BLaER1 treated with 17β-estradiol and CSF1 and Interleukin-3, amounts not matched to agents 10 nM and 100 nM (cell line): ENCODE measurements around the gene TK2.

Source experiments
- H3K27ac ChIP-seq, 11 experiments: shearing (Covaris generic); formaldehyde crosslinking; 2 replicates each; pipeline ENCODE4 v1.8.1; 2022
- H3K27me3 ChIP-seq, 11 experiments: shearing (Covaris generic); formaldehyde crosslinking; 2 replicates each; pipeline ENCODE4 v1.8.1; 2022
- H3K36me3 ChIP-seq, 11 experiments: shearing (Covaris generic); formaldehyde crosslinking; 2 replicates each; pipeline ENCODE4 v1.8.1; 2022
- H3K4me1 ChIP-seq, 10 experiments: shearing (Covaris generic); formaldehyde crosslinking; 2 replicates each; pipeline ENCODE4 v1.8.1; 2022
- H3K4me2 ChIP-seq, 11 experiments: shearing (Covaris generic); formaldehyde crosslinking; 2 replicates each; pipeline ENCODE4 v1.8.1; 2022
- H3K4me3 ChIP-seq, 10 experiments: shearing (Covaris generic); formaldehyde crosslinking; 2 replicates each; pipeline ENCODE4 v1.8.1; 2022
- H3K9ac ChIP-seq, 11 experiments: shearing (Covaris generic); formaldehyde crosslinking; 2 replicates each; pipeline ENCODE4 v1.8.1; 2022
- H3K9me3 ChIP-seq, 11 experiments: shearing (Covaris generic); formaldehyde crosslinking; replicated peaks in 1 of 11; 2 replicates each; pipeline ENCODE4 v1.8.1; 2022
- H4K20me1 ChIP-seq, 11 experiments: shearing (Covaris generic); formaldehyde crosslinking; 2 replicates each; pipeline ENCODE4 v1.8.1; 2022
- Cebpa-rat ChIP-seq, 11 experiments: shearing (Covaris generic); IDR thresholded peaks; 2 replicates each; pipeline ENCODE4 v1.8.1; 2022

TK2 gene

GRCh38 chr16:66512272-66513110 is 37.4 kb downstream of the TK2 start:
- H3K4me3 ChIP-seq, result no peak overlapping the region
- H3K27ac ChIP-seq, result peak overlapping the region in 10 of 11 experiments; percentile 18 to 100 (median 46); a peak in 19 of 22 replicates
- H3K36me3 ChIP-seq, result peaks cover 0 to 43% (median 0%) of the 10 kb centered on the region in 11 experiments; a peak in 9 of 22 replicates
- H3K9me3 ChIP-seq, result no peaks in the 10 kb centered on the region
- H4K20me1 ChIP-seq, result no peaks in the 10 kb centered on the region
- H3K4me2 ChIP-seq, result peak overlapping the region; percentile 7 to 83 (median 66); a peak in 20 of 22 replicates
- H3K4me1 ChIP-seq, result peaks cover 54 to 84% (median 71%) of the 10 kb centered on the region in 10 experiments
- no peaks in the 10 kb centered on the region for H3K27me3 ChIP-seq
- H3K9ac ChIP-seq, result peak overlapping the region; percentile 12 to 54 (median 35); a peak in 13 of 22 replicates
- TF ChIP-seq Cebpa-rat (IDR thresholded peaks at IDR 0.05), result peak in 8 of 11 experiments; percentile 9 to 66 (median 39); a peak in 4 of 22 replicates

- Histone ChIP-seq H3K9ac (peak overlapping the region in 10 of 11 experiments; percentile 12 to 54 (median 36); a peak in 11 of 22 replicates), H3K9me3 (no peaks in the 10 kb centered on the region), H3K27me3 (no peaks in the 10 kb centered on the region), H3K27ac (peak overlapping the region in 10 of 11 experiments; percentile 18 to 100 (median 46); a peak in 15 of 22 replicates), H4K20me1 (no peaks in the 10 kb centered on the region), H3K4me2 (peak overlapping the region; percentile 6 to 83 (median 66); a peak in 20 of 22 replicates), H3K36me3 (peaks cover 0 to 43% (median 0%) of the 10 kb centered on the region in 11 experiments; a peak in 9 of 22 replicates), H3K4me3 (no peak overlapping the region), H3K4me1 (peaks cover 47 to 79% (median 66%) of the 10 kb centered on the region in 10 experiments)
- TF ChIP-seq Cebpa-rat (IDR thresholded peaks at IDR 0.05), result no peak
Measured at GRCh38 chr16:66511602-66512271, 38.2 kb downstream of the TK2 start.

GRCh38 chr16:66510711-66511601 is 39.0 kb downstream of the TK2 start:
- Histone ChIP-seq H3K4me2 (peak overlapping the region in 9 of 11 experiments; percentile 6 to 83 (median 71); a peak in 15 of 22 replicates), H3K4me1 (peaks cover 40 to 72% (median 59%) of the 10 kb centered on the region in 10 experiments)
- no peak for TF ChIP-seq Cebpa-rat (IDR thresholded peaks at IDR 0.05)

GRCh38 chr16:66510298-66510697 is 39.6 kb downstream of the TK2 start:
- Histone ChIP-seq H3K9ac (no peak overlapping the region; a peak in 1 of 22 replicates), H3K27ac (peak overlapping the region in 1 of 11 experiments; percentile 100; a peak in 2 of 22 replicates), H3K4me2 (peak overlapping the region in 3 of 11 experiments; percentile 71 to 76 (median 73); a peak in 2 of 22 replicates)

More at GRCh38 chr16:66510711-66511601, 39.0 kb downstream of the TK2 start:
- peaks cover 0 to 43% (median 0%) of the 10 kb centered on the region in 11 experiments; a peak in 9 of 22 replicates for H3K36me3 ChIP-seq
- H3K9me3 ChIP-seq, result no peaks in the 10 kb centered on the region
- peak overlapping the region in 4 of 11 experiments; percentile 34 to 100 (median 63); a peak in 4 of 22 replicates for H3K27ac ChIP-seq
- no peak overlapping the region for H3K4me3 ChIP-seq
- peak overlapping the region in 2 of 11 experiments; percentile 4 to 12; a peak in 2 of 22 replicates for H3K9ac ChIP-seq
- no peaks in the 10 kb centered on the region for H4K20me1 ChIP-seq
- H3K27me3 ChIP-seq, result no peaks in the 10 kb centered on the region

GRCh38 chr16:66509576-66509975 is 40.3 kb downstream of the TK2 start:
- H3K27me3 ChIP-seq, result no peaks in the 10 kb centered on the region
- H3K36me3 ChIP-seq, result peaks cover 0 to 43% (median 0%) of the 10 kb centered on the region in 11 experiments; a peak in 9 of 22 replicates
- no peak for TF ChIP-seq Cebpa-rat (IDR thresholded peaks at IDR 0.05)
- H3K4me2 ChIP-seq, result no peak overlapping the region
- H3K9ac ChIP-seq, result 0 out of 22 replicates have a peak overlapping the region, but pooled peaks of 1 of the 11 experiments have one; percentile 19
- H3K9me3 ChIP-seq, result no peaks in the 10 kb centered on the region
- no peaks in the 10 kb centered on the region for H4K20me1 ChIP-seq
- no peak overlapping the region; a peak in 1 of 22 replicates for H3K27ac ChIP-seq
- peaks cover 29 to 58% (median 46%) of the 10 kb centered on the region in 10 experiments for H3K4me1 ChIP-seq
- no peak overlapping the region for H3K4me3 ChIP-seq

More at GRCh38 chr16:66510298-66510697, 39.6 kb downstream of the TK2 start:
- no peak for TF ChIP-seq Cebpa-rat (IDR thresholded peaks at IDR 0.05)
- Histone ChIP-seq H3K36me3 (peaks cover 0 to 43% (median 0%) of the 10 kb centered on the region in 11 experiments; a peak in 9 of 22 replicates), H3K4me3 (no peak overlapping the region), H3K27me3 (no peaks in the 10 kb centered on the region), H3K4me1 (peaks cover 33 to 66% (median 52%) of the 10 kb centered on the region in 10 experiments), H4K20me1 (no peaks in the 10 kb centered on the region), H3K9me3 (no peaks in the 10 kb centered on the region)

GRCh38 chr16:66508914-66509496 is 40.9 kb downstream of the TK2 start:
- Histone ChIP-seq H3K27me3 (no peaks in the 10 kb centered on the region), H3K36me3 (peaks cover 0 to 43% (median 0%) of the 10 kb centered on the region in 11 experiments; a peak in 9 of 22 replicates), H3K4me1 (peaks cover 29 to 55% (median 45%) of the 10 kb centered on the region in 10 experiments), H3K27ac (peak overlapping the region in 4 of 11 experiments; percentile 8 to 28 (median 16); a peak in 2 of 22 replicates), H3K4me2 (peak overlapping the region in 10 of 11 experiments; percentile 9 to 61 (median 41); a peak in 16 of 22 replicates), H4K20me1 (no peaks in the 10 kb centered on the region), H3K9ac (peak overlapping the region in 2 of 11 experiments; percentile 12 to 19; a peak in 1 of 22 replicates), H3K4me3 (no peak overlapping the region), H3K9me3 (no peaks in the 10 kb centered on the region)
- no peak for TF ChIP-seq Cebpa-rat (IDR thresholded peaks at IDR 0.05)

- Histone ChIP-seq H3K27me3 (no peaks in the 10 kb centered on the region), H3K27ac (peak overlapping the region in 4 of 11 experiments; percentile 8 to 28 (median 16); a peak in 2 of 22 replicates), H3K4me3 (no peak overlapping the region), H4K20me1 (no peaks in the 10 kb centered on the region), H3K4me2 (peak overlapping the region in 10 of 11 experiments; percentile 9 to 61 (median 41); a peak in 16 of 22 replicates), H3K9me3 (no peaks in the 10 kb centered on the region), H3K4me1 (peaks cover 29 to 54% (median 44%) of the 10 kb centered on the region in 10 experiments), H3K36me3 (peaks cover 0 to 39% (median 0%) of the 10 kb centered on the region in 11 experiments; a peak in 9 of 22 replicates), H3K9ac (peak overlapping the region in 1 of 11 experiments; percentile 19; a peak in 1 of 22 replicates)
- no peak for TF ChIP-seq Cebpa-rat (IDR thresholded peaks at IDR 0.05)
Measured at GRCh38 chr16:66508248-66508913, 41.5 kb downstream of the TK2 start.
